Measurements from ENCODE around the gene TBXA2R.
"Not testable (repeated sequence)": the region's sequence is repeated elsewhere in the genome, so short reads cannot be mapped to it uniquely, and the experiment has no call there.

Gene TBXA2R

GRCh38 chr19:3576696-3577443, 29.8 kb downstream of the TBXA2R start:
- DNase-seq = no peak

- no peak for DNase-seq
These were observed 30.6 kb downstream of the TBXA2R start for GRCh38 chr19:3575949-3576673.

GRCh38 chr19:3575260-3575741, 31.4 kb downstream of the TBXA2R start:
- peak in 1 of 2 experiments; percentile 23 for DNase-seq

GRCh38 chr19:3573858-3574637, 32.6 kb downstream of the TBXA2R start:
- DNase-seq = peak; percentile 86 to 97

GRCh38 chr19:3573162-3573857, 33.4 kb downstream of the TBXA2R start:
- peak in 1 of 2 experiments; percentile 50 for DNase-seq

GRCh38 chr19:3572855-3573161, 33.9 kb downstream of the TBXA2R start, which contains the start of gene HMG20B:
Gene HMG20B (plus strand): TSS chr19:3572944. CDS start chr19:3573310, 366 bp downstream.
- DNase-seq = no peak

GRCh38 chr19:3572132-3572854, 34.4 kb downstream of the TBXA2R start:
- DNase-seq = peak; percentile 95 to 98

- no peak for DNase-seq
These were observed 36.1 kb downstream of the TBXA2R start for GRCh38 chr19:3570606-3571011.

GRCh38 chr19:3570042-3570441, 36.6 kb downstream of the TBXA2R start:
- not testable (repeated sequence) for DNase-seq

- DNase-seq = no peak
These were observed 41.5 kb downstream of the TBXA2R start for GRCh38 chr19:3565139-3565538.

- DNase-seq = no peak
These were observed 42.8 kb downstream of the TBXA2R start for GRCh38 chr19:3563709-3564524.

GRCh38 chr19:3557461-3558248, 49.0 kb downstream of the TBXA2R start, which contains the start of gene MFSD12:
Gene MFSD12 (minus strand): TSS chr19:3557586. CDS start chr19:3557403, 183 bp downstream.
- DNase-seq = peak; percentile 47 to 94

- DNase-seq = peak in 1 of 2 experiments; percentile 40
These were observed 49.7 kb downstream of the TBXA2R start for GRCh38 chr19:3556978-3557460.

- DNase-seq = no peak
These were observed 50.2 kb downstream of the TBXA2R start for GRCh38 chr19:3556423-3556977.

GRCh38 chr19:3555653-3556422, 50.8 kb downstream of the TBXA2R start:
- no peak for DNase-seq

GRCh38 chr19:3554254-3555083, 52.2 kb downstream of the TBXA2R start:
- no peak for DNase-seq

GRCh38 chr19:3551792-3552095, 54.9 kb downstream of the TBXA2R start:
- no peak for DNase-seq
